GM19372 (cell line): ENCODE data around the gene PKP1.
"Not testable (repeated sequence)": the region's sequence is repeated elsewhere in the genome, so short reads cannot be mapped to it uniquely, and the experiment has no call there.

ENCODE experiments used
- ATAC-seq: cut with Tn5 transposase; IDR thresholded peaks from one replicate; pipeline ENCODE4 v1.9.1; 2021; ENCODE audit warnings: mild to moderate bottlenecking, low read depth, moderate library complexity; ENCODE audit not compliant: unreplicated experiment

Gene PKP1

GRCh38 chr1:201282931-201283829, at the start of gene PKP1:
Gene PKP1, plus strand, starts transcription at chr1:201283506. Its CDS starts 197 bp downstream, at chr1:201283703.
- no peak for ATAC-seq

- not testable (repeated sequence) for ATAC-seq
These were observed 43.7 kb upstream of the PKP1 start for GRCh38 chr1:201239646-201240045.

GRCh38 chr1:201240171-201240570, 43.1 kb upstream of the PKP1 start:
- no peak for ATAC-seq

- no peak for ATAC-seq
These were observed 41.6 kb upstream of the PKP1 start for GRCh38 chr1:201241736-201242135.

- ATAC-seq = no peak
These were observed 38.2 kb upstream of the PKP1 start for GRCh38 chr1:201245082-201245481.

- no peak for ATAC-seq
These were observed 34.4 kb upstream of the PKP1 start for GRCh38 chr1:201248721-201249559.

- no peak for ATAC-seq
These were observed 32.8 kb upstream of the PKP1 start for GRCh38 chr1:201250326-201251011.

- ATAC-seq = no peak
These were observed 31.9 kb upstream of the PKP1 start for GRCh38 chr1:201251411-201251810.

- ATAC-seq = no peak
These were observed 31.4 kb upstream of the PKP1 start for GRCh38 chr1:201251851-201252430.

GRCh38 chr1:201252944-201253371, 30.3 kb upstream of the PKP1 start:
- no peak for ATAC-seq

- no peak for ATAC-seq
These were observed 29.9 kb upstream of the PKP1 start for GRCh38 chr1:201253411-201253810.

GRCh38 chr1:201253906-201254624, 29.2 kb upstream of the PKP1 start:
- ATAC-seq = no peak

- no peak for ATAC-seq
These were observed 28.5 kb upstream of the PKP1 start for GRCh38 chr1:201254625-201255478.

GRCh38 chr1:201255479-201256362, 27.6 kb upstream of the PKP1 start:
- ATAC-seq = no peak

GRCh38 chr1:201258132-201258531, 25.2 kb upstream of the PKP1 start:
- not testable (repeated sequence) for ATAC-seq

- no peak for ATAC-seq
These were observed 24.5 kb upstream of the PKP1 start for GRCh38 chr1:201258763-201259230.

- no peak for ATAC-seq
These were observed 23.6 kb upstream of the PKP1 start for GRCh38 chr1:201259476-201260235.
